Measurements from ENCODE around the gene UPP2. TPM values are rescaled to one million over a fixed set of nuclear protein-coding genes. Genes with fewer than 3 reads are reported as not detected.

Gene UPP2
- total and polyA plus RNA-seq, 2 of the 8 experiments (the other 6 are each of a cell fraction or from before 2014, with no cell fraction given): not detected

DNA sequence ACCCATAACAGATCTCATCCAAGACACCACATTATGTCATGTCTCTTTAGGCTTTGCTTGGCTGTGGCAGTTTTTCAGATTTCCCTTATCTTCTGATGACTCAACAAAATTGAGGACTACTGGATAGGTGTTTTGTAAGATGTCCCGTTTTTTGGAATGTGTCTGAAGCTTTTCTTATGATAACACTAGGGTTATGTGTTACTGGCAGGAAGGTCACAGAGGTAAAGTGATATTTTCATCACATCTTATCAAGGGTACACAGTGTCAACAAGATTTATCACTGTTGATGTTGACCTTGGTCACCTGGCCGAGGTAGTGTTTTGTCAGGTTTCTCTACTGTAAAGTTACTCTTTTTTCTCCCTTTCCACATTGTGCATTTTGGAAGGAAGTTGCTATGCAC, 44.8 kb upstream of the UPP2 start:
- Histone ChIP-seq H3K9ac (replicated peaks in 1 of 4; ENCODE audit: extremely low read depth in 1 of 4, low read depth in 3 of 4, low read length in 3 of 4) (no peak overlapping the region), H3K36me3 (ENCODE audit: control insufficient read depth in 2 of 4, insufficient read depth in 4 of 4, low read length in 3 of 4) (no peaks in the 10 kb centered on the region), H3K4me1 (replicated peaks in 1 of 4; ENCODE audit: control insufficient read depth in 3 of 4, insufficient read depth in 4 of 4, low read length in 3 of 4) (no peaks in the 10 kb centered on the region), H3K4ac (replicated peaks; ENCODE audit: insufficient read length, low read depth, low read length) (no peak overlapping the region), H3K27me3 (replicated peaks in 1 of 4; ENCODE audit: control insufficient read depth in 3 of 4, extremely low read depth in 1 of 4, insufficient read depth in 3 of 4, low read length in 3 of 4) (no peaks in the 10 kb centered on the region), H4K91ac (replicated peaks; ENCODE audit: insufficient read length, low read length) (no peak overlapping the region), H3K4me2 (ENCODE audit: insufficient read depth in 1 of 2, low read depth in 2 of 2, low read length in 2 of 2) (no peak overlapping the region), H2BK120ac (replicated peaks; ENCODE audit: low read depth, low read length) (no peak overlapping the region), H2AK5ac (ENCODE audit: low read depth, low read length) (no peak overlapping the region), H3K79me1 (ENCODE audit: low read depth, low read length) (no peaks in the 10 kb centered on the region), H3K4me3 (ENCODE audit: extremely low read depth in 1 of 4, insufficient read depth in 2 of 4, low read depth in 3 of 4, low read length in 4 of 4) (no peak overlapping the region), H2BK5ac (ENCODE audit: low read depth, low read length) (no peak overlapping the region), H3K14ac (ENCODE audit: insufficient read length) (no peak overlapping the region), H2BK12ac (ENCODE audit: low read depth, low read length) (no peak overlapping the region), H3K23ac (ENCODE audit: insufficient read length) (no peak overlapping the region), H2BK20ac (ENCODE audit: low read length) (no peak overlapping the region), H4K20me1 (replicated peaks in 1 of 2; ENCODE audit: control insufficient read depth in 1 of 2, insufficient read depth in 2 of 2, low read length in 2 of 2) (no peaks in the 10 kb centered on the region), H3K79me2 (ENCODE audit: control insufficient read depth in 1 of 2, insufficient read depth in 2 of 2, low read length in 2 of 2) (no peaks in the 10 kb centered on the region), H3K56ac (replicated peaks; ENCODE audit: insufficient read length, low read depth, low read length) (no peak overlapping the region), H4K5ac (ENCODE audit: insufficient read length, low read depth, low read length) (no peak overlapping the region), H2AFZ (ENCODE audit: low read length) (no peak overlapping the region), H3K18ac (ENCODE audit: extremely low read depth, low read length) (no peak overlapping the region), H3K27ac (ENCODE audit: low read depth, low read length) (no peak overlapping the region), H3K9me3 (ENCODE audit: insufficient read depth in 2 of 2, low read depth in 1 of 2, low read length in 1 of 2) (no peaks in the 10 kb centered on the region), H3K23me2 (ENCODE audit: low read depth, low read length) (no peaks in the 10 kb centered on the region), H2BK15ac (ENCODE audit: low read length) (no peak overlapping the region), H4K8ac (ENCODE audit: extremely low read depth, insufficient read depth, low read length) (no peak overlapping the region)
- no peak for TF ChIP-seq RNF2 (IDR thresholded peaks at IDR 0.05; ENCODE audit: borderline replicate concordance, low read depth, low read length, missing control alignments, poor library complexity, severe bottlenecking)
- no peak for TF ChIP-seq KDM1A (IDR thresholded peaks at IDR 0.05; ENCODE audit: borderline replicate concordance, low read length)
- TF ChIP-seq TAF1 (IDR thresholded peaks at IDR 0.05; ENCODE audit: low read depth, low read length): no peak
- POLR2A ChIA-PET (ENCODE audit: partially characterized antibody): no interaction called here
- CTCF ChIA-PET (ENCODE audit: partially characterized antibody): no interaction called here
- FAIRE-seq (no peak), DNase-seq (ENCODE audit: low read depth in 1 of 2, low spot score in 2 of 2) (no peak)
- WGBS, 2 experiments (ENCODE audit: extremely low coverage in 1 of 2, insufficient coverage in 1 of 2, insufficient read length in 1 of 2, insufficient replicate concordance in 2 of 2, low coverage in 1 of 2, low lambda C conversion rate in 2 of 2, missing lambda C conversion rate in 1 of 2): 85% methylated on average over 2 of the region's 2 CpGs; no CpG with 5 or more reads in 1 of the 2 experiments
